T-helper 2 cell treated with Interferon-gamma antibody and Interleukin-4, amounts not matched to agents 5 μg/mL and 100 μg/mL, for 36 hours (primary cell): ENCODE measurements around the gene CTBP1.
A peak's percentile ranks its signal among the peaks of the same experiment; 100 is the strongest.
"Not testable (repeated sequence)": the region's sequence is repeated elsewhere in the genome, so short reads cannot be mapped to it uniquely, and the experiment has no call there.

ENCODE experiments used
- DNase-seq: peaks from one replicate; pipeline ENCODE4 v3.0.0; 2021; ENCODE audit warnings: low spot score
- H3K27ac Mint-ChIP-seq: one replicate; pipeline ENCODE4 v1.8.0; 2021; ENCODE audit warnings: mild to moderate bottlenecking, mixed read lengths
- H3K27me3 Mint-ChIP-seq: one replicate; pipeline ENCODE4 v1.8.0; 2021; ENCODE audit warnings: low read depth, mixed read lengths
- H3K36me3 Mint-ChIP-seq: one replicate; pipeline ENCODE4 v1.8.0; 2021; ENCODE audit warnings: low read depth, mixed read lengths
- H3K4me1 Mint-ChIP-seq: one replicate; pipeline ENCODE4 v1.8.0; 2021; ENCODE audit warnings: low read depth, mixed read lengths
- H3K4me3 Mint-ChIP-seq: one replicate; pipeline ENCODE4 v1.8.0; 2022; ENCODE audit warnings: mild to moderate bottlenecking, moderate library complexity, mixed read lengths
- H3K9me3 Mint-ChIP-seq: one replicate; pipeline ENCODE4 v1.8.0; 2021; ENCODE audit warnings: mixed read lengths

Gene CTBP1

DNA sequence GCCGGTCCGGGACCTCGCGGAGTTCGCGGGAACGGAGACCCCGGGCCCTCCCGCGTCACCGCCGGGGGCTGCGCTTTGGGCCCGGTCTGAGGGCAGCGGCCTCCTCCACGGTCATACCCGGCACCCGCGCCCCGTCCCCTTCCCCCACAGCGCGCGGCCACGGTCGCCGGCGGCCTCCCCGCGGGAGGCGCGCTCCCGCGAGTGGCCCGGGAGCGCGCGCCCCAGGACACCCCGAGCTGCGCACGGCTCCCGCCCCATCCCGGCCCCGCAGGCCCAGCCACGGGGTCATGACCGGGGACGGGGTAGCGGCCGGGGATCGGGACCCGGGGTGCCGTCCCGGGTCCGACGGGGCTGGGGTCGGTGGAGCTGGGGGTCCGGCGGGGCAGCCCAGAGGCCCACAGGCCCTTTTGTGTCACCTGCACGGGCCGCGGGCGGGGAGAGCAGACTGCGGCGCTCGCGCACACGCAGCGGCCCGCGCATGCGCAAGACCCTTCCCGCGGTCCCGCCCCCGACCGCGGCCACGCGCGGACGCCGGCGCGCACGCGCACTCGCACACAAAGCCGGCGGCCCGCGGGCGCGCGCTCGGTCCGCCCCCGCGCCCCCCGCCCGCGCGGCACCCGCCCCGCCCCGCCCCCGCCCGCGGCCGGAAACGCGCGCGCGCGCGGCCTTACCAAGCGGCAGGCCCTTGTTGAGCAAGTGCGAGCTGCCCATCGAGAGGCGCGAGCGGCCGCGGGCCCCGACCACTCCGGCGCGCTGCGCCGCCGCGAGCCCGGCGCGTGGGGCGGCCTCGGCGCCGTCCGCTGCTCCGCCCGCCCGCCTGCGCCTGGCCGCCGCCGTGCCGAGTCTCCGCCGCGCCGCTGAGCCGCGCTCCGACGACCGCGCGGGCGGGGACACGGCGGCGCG lies at the start of gene CTBP1:
Gene CTBP1 (minus strand): TSS at position 886 of the 903 bp plus-strand sequence. CDS start 7,799 bp downstream, outside the sequence.
- Mint-ChIP-seq H3K4me3 (peak within 1 kb of the TSS; percentile 93), H3K4me1 (peaks cover 20% of the 10 kb centered on the region), H3K27ac (peak within 1 kb of the TSS; percentile 95), H3K9me3 (peaks cover 23% of the 10 kb centered on the region), H3K36me3 (peaks cover 52% of the 10 kb centered on the region), H3K27me3 (no peaks in the 10 kb centered on the region)
- peak; percentile 89 for DNase-seq

DNA sequence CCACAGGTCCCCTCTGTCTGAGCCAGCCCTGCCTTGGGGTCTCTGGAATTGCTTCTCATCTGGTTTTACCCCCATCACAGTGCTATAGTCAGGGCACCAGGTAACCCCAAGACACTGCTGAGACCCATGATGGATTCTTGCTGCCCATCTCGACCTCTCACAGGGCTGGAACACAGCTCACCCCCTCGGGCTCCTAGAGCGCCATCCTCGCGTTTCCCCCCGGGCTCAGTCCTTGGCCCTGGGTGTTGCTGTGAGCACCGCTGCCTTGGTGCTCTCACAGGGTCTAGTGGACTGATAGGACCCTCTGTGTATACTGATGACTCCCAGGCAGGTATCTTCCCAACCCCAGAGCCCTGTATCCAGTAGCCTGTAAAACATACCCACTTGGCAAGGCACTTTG lies 49.5 kb upstream of the CTBP1 start:
- peaks cover 30% of the 10 kb centered on the region for H3K36me3 Mint-ChIP-seq
- no peak overlapping the region for H3K4me3 Mint-ChIP-seq
- H3K27me3 Mint-ChIP-seq, result no peaks in the 10 kb centered on the region
- no peaks in the 10 kb centered on the region for H3K9me3 Mint-ChIP-seq
- no peak overlapping the region for H3K27ac Mint-ChIP-seq
- peaks cover 12% of the 10 kb centered on the region for H3K4me1 Mint-ChIP-seq
- no peak for DNase-seq

DNA sequence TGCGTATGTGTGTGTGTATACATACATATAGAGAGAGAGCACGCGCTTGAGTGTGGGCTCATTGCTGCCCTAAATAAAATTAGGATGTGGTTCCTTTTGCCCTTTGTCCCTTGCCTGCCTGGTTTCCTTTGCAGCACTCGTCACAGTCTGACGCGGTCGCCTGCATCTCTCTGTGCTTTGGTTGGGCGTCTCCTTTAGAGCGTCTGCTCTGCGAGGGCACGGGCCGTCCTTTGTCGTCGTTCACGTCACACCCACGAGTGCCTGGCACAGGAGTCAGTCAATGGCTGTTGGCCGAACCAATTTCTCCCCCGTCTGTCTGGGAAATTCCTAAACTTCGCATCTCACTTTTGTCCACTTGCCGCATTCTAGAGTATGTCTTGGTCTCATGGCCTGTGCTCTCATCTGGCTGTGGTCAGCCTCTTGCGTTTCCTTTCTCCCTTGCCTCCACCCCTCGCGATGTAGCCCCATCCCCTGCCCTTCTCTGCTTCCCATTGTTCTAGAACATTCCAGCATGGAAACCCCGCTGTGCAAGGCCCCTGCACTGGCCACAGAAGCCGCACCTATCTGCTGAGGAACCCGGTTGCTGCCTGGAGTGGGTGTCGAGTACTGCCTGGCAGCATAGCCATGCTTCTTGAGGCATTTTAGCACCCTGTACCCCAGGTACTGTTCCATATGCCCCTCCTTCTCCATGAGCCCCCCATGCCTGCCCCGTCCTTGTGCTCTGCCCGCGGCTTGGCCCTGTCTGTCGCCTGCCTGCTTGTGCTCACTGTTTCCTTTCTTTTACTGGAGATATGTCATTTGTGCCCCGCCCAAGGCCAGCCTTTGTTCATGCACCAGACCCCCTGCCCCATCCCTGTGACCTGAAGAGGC lies 48.8 kb upstream of the CTBP1 start:
- Mint-ChIP-seq H3K4me1 (peaks cover 12% of the 10 kb centered on the region), H3K4me3 (no peak overlapping the region), H3K9me3 (no peaks in the 10 kb centered on the region), H3K27ac (no peak overlapping the region), H3K27me3 (no peaks in the 10 kb centered on the region), H3K36me3 (peaks cover 30% of the 10 kb centered on the region)
- no peak for DNase-seq

DNA sequence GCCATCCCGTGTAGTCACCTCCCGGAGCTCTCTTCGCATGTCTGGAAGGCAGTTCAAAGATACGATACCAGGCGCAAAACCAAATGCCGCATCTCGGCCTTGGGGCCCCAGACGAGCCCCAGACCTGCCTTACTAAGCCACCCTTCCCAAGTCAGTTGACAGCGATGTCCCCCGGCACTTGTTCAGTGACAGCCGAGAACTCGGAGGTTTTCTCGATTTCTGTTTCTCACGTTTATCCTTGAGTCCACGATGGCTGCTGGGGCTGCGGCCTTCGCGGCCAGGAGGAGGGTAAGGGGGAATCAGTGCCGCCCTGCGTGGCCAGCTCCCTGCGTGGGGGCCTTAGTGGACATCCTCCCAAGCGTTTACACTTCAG lies 48.1 kb upstream of the CTBP1 start:
- DNase-seq, result no peak
- Mint-ChIP-seq H3K4me3 (no peak overlapping the region), H3K27ac (no peak overlapping the region), H3K36me3 (peaks cover 31% of the 10 kb centered on the region), H3K9me3 (no peaks in the 10 kb centered on the region), H3K27me3 (no peaks in the 10 kb centered on the region), H3K4me1 (peaks cover 15% of the 10 kb centered on the region)

DNA sequence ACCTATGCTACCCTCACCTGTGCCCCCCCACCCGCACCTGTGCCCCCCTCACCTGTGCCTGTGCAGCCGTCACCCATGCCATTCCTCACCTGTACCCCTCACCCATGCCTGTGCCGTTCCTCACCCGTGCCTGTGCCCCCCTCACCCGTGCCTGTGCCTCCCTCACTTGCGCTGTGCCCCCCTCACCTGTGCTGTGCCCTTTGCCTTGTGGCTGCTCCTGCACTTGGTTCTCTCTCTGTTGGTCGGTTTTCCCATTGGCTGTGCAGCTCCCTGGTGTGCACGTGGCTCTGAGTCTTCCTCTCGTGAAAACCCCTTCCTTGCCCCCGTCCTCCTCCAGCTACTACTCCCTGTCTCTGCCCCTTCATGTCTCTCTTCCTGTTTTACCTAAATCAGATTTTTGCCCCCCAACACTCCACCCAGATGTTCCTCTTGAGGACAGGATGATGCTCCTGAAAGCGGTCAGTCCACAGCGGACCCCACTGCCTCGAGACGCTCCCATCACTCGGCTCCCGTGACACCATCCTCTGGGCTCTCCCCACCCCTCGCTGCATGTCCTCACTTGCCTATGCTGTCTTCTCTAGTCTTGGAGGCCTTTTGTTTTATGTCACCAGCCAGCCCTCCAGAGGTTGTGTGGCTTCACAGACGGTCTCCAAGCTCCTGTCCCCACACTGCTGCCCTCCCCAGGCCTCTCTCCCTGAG lies 47.5 kb upstream of the CTBP1 start:
- Mint-ChIP-seq H3K4me1 (peaks cover 18% of the 10 kb centered on the region), H3K4me3 (no peak overlapping the region), H3K9me3 (no peaks in the 10 kb centered on the region), H3K27ac (no peak overlapping the region), H3K36me3 (peaks cover 31% of the 10 kb centered on the region), H3K27me3 (no peaks in the 10 kb centered on the region)
- no peak for DNase-seq

DNA sequence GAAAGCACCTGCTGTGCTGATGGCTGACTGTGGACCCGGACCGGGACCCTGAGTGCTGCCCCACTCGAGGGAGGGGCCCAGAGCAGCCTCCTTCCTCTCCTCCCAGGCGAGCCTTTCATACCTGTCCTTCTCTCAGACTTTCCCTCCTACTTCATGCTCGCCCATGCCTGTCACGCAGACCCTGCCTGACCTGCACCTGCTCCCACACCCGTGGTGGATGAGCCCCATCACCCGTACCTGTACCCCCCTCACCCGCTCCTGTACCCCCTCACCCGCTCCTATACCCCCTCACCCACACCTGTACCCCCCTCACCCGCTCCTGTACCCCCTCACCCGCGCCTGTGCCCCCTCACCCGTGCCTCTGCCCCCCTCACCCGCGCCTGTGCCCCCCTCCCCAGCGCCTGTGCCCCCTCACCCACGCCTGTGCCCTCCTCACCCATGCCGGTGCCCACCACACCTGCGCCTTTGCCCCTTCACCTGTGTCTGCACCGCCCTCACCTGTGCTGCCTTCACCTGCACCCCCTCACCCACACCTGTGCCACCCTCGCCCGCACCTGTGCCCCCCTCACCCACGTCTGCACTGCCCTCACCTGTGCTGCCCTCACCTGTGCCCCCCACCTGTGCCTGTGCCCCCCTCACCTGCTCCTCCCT lies 46.6 kb upstream of the CTBP1 start:
- no peaks in the 10 kb centered on the region for H3K9me3 Mint-ChIP-seq
- H3K4me3 Mint-ChIP-seq, result no peak overlapping the region
- H3K27ac Mint-ChIP-seq, result no peak overlapping the region
- H3K4me1 Mint-ChIP-seq, result peaks cover 20% of the 10 kb centered on the region
- peaks cover 22% of the 10 kb centered on the region for H3K36me3 Mint-ChIP-seq
- no peaks in the 10 kb centered on the region for H3K27me3 Mint-ChIP-seq
- no peak for DNase-seq

DNA sequence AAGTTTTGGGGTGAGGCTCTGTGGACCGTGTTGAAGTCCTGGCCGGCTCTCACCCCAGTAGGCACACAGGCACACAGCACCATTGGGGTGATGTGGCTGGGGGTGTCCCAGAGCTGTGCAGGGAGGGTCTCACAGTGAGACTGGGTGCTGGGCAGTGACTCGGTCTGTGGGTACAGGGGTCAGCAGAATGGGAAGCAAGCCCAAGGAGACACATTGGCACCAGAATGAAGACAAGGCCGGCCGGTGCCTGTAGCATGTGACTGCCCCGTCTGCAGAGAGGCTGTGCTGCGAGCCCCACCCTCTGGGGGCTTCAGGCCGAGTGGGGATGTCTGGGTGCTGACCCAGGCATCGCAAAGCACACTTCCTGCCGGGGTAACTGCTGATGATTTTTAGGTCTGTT lies 46.0 kb upstream of the CTBP1 start:
- H3K27me3 Mint-ChIP-seq, result no peaks in the 10 kb centered on the region
- peaks cover 22% of the 10 kb centered on the region for H3K36me3 Mint-ChIP-seq
- H3K27ac Mint-ChIP-seq, result no peak overlapping the region
- peaks cover 20% of the 10 kb centered on the region for H3K4me1 Mint-ChIP-seq
- H3K4me3 Mint-ChIP-seq, result no peak overlapping the region
- no peak for DNase-seq
- no peaks in the 10 kb centered on the region for H3K9me3 Mint-ChIP-seq

DNA sequence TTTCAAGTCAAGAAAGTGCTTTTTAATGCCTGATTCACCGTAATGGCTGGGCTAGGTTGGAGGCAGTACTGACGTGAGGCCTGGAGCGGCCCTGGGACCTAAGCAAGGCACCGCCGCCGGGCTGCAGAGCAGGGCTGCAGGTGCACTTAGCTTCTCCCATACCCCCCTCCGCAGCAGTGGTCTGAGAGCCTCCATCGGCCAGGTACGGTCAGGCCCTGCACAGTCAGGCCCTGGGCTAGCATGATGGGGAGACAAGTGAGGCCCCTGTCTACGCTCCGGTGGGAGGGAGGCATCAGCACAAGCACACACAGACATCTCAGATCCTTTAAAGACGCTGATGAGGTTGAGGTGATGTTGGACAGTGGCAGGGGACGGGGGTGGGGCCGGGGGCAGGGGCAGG lies 45.5 kb upstream of the CTBP1 start:
- Mint-ChIP-seq H3K36me3 (peaks cover 20% of the 10 kb centered on the region), H3K27me3 (no peaks in the 10 kb centered on the region), H3K9me3 (no peaks in the 10 kb centered on the region), H3K4me1 (peaks cover 20% of the 10 kb centered on the region), H3K4me3 (no peak overlapping the region), H3K27ac (no peak overlapping the region)
- DNase-seq, result no peak

DNA sequence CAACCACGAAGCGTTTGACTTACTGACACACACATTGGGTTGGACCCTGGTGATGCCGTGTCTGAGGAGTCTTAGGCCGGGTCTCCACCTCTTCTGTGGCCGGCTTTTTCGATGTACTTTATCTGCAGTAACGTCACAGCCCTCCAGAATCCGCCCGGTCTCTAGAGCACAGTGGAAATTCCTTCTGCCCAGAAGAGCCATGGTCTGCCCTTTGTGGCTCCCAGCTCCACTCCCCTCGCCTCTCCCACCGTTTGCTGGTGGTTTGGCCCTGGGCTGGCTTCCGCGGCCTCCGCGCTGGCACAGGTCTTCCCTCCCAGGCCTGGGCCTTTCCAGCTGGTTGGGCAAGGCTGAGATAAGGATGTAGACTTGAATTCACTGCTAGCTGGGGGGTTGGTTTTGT lies 45.1 kb upstream of the CTBP1 start:
- Mint-ChIP-seq H3K36me3 (peaks cover 17% of the 10 kb centered on the region), H3K27ac (no peak overlapping the region), H3K9me3 (no peaks in the 10 kb centered on the region), H3K27me3 (no peaks in the 10 kb centered on the region), H3K4me3 (no peak overlapping the region), H3K4me1 (peaks cover 18% of the 10 kb centered on the region)
- no peak for DNase-seq

DNA sequence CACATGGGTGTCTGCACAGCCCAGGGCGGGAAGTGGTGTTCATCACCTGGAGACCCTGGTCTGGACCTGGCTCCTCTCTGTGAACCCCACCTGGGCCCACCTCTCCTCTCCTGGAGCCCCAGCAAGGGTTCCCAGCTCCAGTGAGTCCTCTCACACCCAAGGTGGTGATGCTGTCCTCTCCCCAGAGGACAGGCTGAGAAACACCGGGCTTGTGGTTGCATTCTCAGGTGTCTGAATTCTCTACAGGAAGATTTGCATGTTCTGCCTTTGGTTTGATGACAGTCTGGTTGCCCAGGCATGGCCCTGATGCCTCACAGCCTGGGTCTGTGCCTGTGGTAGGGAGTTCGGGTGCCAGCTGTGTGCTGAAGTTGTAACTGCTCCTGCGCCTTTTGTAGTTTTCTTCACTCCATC lies 44.6 kb upstream of the CTBP1 start:
- Mint-ChIP-seq H3K36me3 (peaks cover 17% of the 10 kb centered on the region), H3K27ac (no peak overlapping the region), H3K27me3 (no peaks in the 10 kb centered on the region), H3K4me1 (peaks cover 22% of the 10 kb centered on the region), H3K9me3 (no peaks in the 10 kb centered on the region), H3K4me3 (no peak overlapping the region)
- DNase-seq, result no peak

DNA sequence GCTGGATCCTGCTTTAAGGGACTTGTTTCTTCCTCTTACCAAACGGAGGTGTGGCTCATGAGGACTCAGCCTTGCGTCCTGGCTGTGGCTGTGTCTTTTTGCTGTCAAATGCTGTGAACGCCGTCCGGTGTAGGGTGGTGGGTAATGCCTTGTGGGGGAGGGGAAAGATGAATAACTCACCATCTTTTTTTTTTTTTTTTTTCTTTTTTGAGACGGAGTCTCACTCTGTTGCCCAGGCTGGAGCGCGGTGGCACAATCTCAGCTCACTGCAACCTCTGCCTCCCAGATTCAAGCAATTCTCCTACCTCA lies 43.7 kb upstream of the CTBP1 start:
- not testable (repeated sequence) for DNase-seq, H3K9me3 Mint-ChIP-seq, H3K4me3 Mint-ChIP-seq, H3K27ac Mint-ChIP-seq, H3K27me3 Mint-ChIP-seq
- Mint-ChIP-seq H3K4me1 (peaks cover 22% of the 10 kb centered on the region), H3K36me3 (peaks cover 13% of the 10 kb centered on the region)

DNA sequence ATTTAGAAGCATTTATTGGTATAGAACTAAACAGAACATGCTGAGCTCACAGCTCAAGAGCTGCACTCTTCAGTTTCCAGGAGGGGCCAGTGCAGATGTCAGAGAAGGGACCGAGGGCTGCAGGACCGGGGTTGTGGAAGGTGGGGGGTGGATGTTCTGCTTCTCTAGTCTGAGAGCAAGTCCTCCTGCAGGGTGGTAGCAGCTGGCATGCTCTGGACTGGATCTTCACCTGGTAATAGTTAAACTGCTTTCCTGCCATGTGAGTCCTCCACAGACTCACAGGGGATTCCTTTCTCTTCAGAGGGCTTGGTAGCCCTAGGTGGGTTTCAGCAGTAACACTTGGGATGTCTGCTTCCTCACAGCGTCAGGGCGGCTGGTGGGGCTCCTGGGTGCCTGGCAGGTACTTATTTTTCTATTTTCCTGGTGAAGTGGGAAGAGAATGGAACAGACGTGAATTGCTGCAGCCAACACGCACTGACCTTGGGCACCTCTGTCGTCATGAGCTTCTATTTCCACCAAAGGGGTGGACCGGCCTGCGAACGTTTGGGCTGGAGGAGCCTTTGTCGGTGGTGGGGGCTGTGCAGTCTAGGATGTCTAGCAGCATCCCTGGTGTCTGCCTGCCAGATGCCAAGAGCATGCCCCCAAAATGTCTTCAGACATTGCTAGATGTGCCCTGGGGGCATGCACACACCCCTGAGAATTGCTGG lies 43.2 kb upstream of the CTBP1 start:
- Mint-ChIP-seq H3K9me3 (no peaks in the 10 kb centered on the region), H3K4me1 (peaks cover 22% of the 10 kb centered on the region), H3K4me3 (peak overlapping the region; percentile 93), H3K36me3 (peaks cover 10% of the 10 kb centered on the region), H3K27me3 (no peaks in the 10 kb centered on the region), H3K27ac (peak overlapping the region; percentile 55)
- DNase-seq, result no peak

DNA sequence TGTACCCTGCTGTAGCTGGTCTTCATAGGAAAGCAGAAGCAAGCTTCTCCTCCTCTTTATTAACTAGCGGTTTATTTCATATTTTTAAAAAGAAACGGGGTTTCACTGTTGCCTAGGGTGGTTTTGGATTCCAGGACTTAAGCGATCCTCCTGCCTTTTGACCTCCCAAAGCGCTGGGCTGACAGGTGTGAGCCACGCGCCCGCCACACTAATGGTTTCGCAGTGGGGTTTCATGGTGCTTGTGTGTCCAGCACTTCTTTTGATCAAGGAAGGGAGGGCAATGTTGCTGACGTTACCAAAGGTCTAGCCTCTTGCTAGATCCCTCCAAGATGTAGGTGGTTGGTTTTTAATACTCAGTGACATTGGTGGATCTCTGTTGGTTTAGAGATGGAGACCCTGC lies 42.2 kb upstream of the CTBP1 start:
- no peak for DNase-seq
- H3K4me1 Mint-ChIP-seq, result peaks cover 22% of the 10 kb centered on the region
- H3K4me3 Mint-ChIP-seq, result peak overlapping the region; percentile 93
- H3K27ac Mint-ChIP-seq, result peak overlapping the region; percentile 91
- H3K9me3 Mint-ChIP-seq, result peaks cover 4% of the 10 kb centered on the region
- no peaks in the 10 kb centered on the region for H3K27me3 Mint-ChIP-seq
- peaks cover 12% of the 10 kb centered on the region for H3K36me3 Mint-ChIP-seq
